Measurements from ENCODE around the gene KIF18B. TPM values are rescaled to one million over a fixed set of nuclear protein-coding genes. Genes with fewer than 3 reads are reported as not detected.

KIF18B gene
- total and polyA plus RNA-seq, 2 donors (not counting 3 experiments of a cell fraction or from before 2014, with no cell fraction given): 24.5 to 50.3 TPM

- peak overlapping the region; percentile 96 for H3K27ac ChIP-seq (ENCODE audit: insufficient read depth, low read depth, low read length)
- TF ChIP-seq MYC (IDR thresholded peaks at IDR 0.05; ENCODE audit: low read depth, low read length) (no peak), CTCF (IDR thresholded peaks at IDR 0.05; ENCODE audit: extremely low read depth in 1 of 2, insufficient read depth in 1 of 2, low read depth in 1 of 2, low read length in 2 of 2) (no peak), EZH2 (IDR thresholded peaks at IDR 0.05; ENCODE audit: borderline replicate concordance, low read depth, low read length, severe bottlenecking) (no peak), GATA2 (IDR thresholded peaks at IDR 0.05; ENCODE audit: insufficient read depth, insufficient read length, low read depth, low read length) (no peak), FOS (IDR thresholded peaks at IDR 0.05; ENCODE audit: borderline replicate concordance, insufficient read depth, low read length) (no peak), JUN (IDR thresholded peaks at IDR 0.05; ENCODE audit: borderline replicate concordance, insufficient read depth, insufficient read length, low read depth) (no peak), POLR2AphosphoS5 (IDR thresholded peaks at IDR 0.05; ENCODE audit: insufficient read depth, low read depth, low read length) (no peak), POLR2A (IDR thresholded peaks at IDR 0.05; ENCODE audit: low read depth, low read length) (no peak), MAX (IDR thresholded peaks at IDR 0.05; ENCODE audit: insufficient read depth, insufficient read length) (no peak)
- no peak for DNase-seq (ENCODE audit: low read depth, low spot score)
- POLR2A ChIA-PET: interaction anchor here (0.6 to 0.7 kb wide), 2 partner anchors 20 to 251 kb away, joined by 3 read pairs; no protein-coding TSS in a partner anchor
- no peaks in the 10 kb centered on the region for H3K9me3 ChIP-seq (replicated peaks; ENCODE audit: control insufficient read depth, insufficient read depth, low read length)
- H2AFZ ChIP-seq (ENCODE audit: low read depth, low read length): peak overlapping the region; percentile 50
- H3K27me3 ChIP-seq (ENCODE audit: control insufficient read depth in 2 of 2, insufficient read depth in 2 of 2, low read length in 2 of 2): no peaks in the 10 kb centered on the region
- CTCF ChIA-PET: interaction anchor here (0.6 to 6.2 kb wide), 10 partner anchors 9 to 518 kb away, joined by 3 to 94 read pairs (median 8); partner anchors contain the start of genes ACBD4 and GFAP
- H3K4me3 ChIP-seq (replicated peaks in 1 of 3; ENCODE audit: insufficient read depth in 1 of 3, low read depth in 1 of 3, low read length in 3 of 3): peak overlapping the region; percentile 67 to 97 (median 73)
- no peaks in the 10 kb centered on the region for H4K20me1 ChIP-seq (replicated peaks; ENCODE audit: control insufficient read depth, extremely low read depth, insufficient read depth, low read length)
- no peak for FAIRE-seq
- dilution Hi-C loops (cut with MboI; ENCODE audit: extremely low pct_ligation_motif_present, low sequenced_read_pairs) (no loop called here), intact Hi-C loops (cut with micrococcal nuclease) (no loop called here)
- TSS peak; percentile 87 for BruUV-seq (replicated peaks)
- peak overlapping the region; percentile 96 for H3K4me2 ChIP-seq (ENCODE audit: insufficient read depth, low read length)
- peak overlapping the region; percentile 98 for H3K9ac ChIP-seq (replicated peaks; ENCODE audit: extremely low read depth, insufficient read depth, low read length)
- peaks cover 48% of the 10 kb centered on the region for H3K79me2 ChIP-seq (ENCODE audit: control insufficient read depth, insufficient read depth, low read length)
- peaks cover 37% of the 10 kb centered on the region for H3K4me1 ChIP-seq (ENCODE audit: control insufficient read depth, extremely low read depth, insufficient read depth, low read length)
- H3K36me3 ChIP-seq (ENCODE audit: control insufficient read depth in 2 of 2, extremely low read depth in 1 of 2, insufficient read depth in 2 of 2, low read length in 2 of 2): peaks cover 0 to 8% of the 10 kb centered on the region in 2 experiments
- no peaks in the 10 kb centered on the region for H3K9me1 ChIP-seq (replicated peaks; ENCODE audit: control insufficient read depth, extremely low read depth, insufficient read depth, low read length)
Measured at GRCh38 chr17:44898768-44899073, 48.9 kb downstream of the KIF18B start.

Data from endothelial cell of umbilical vein (primary cell).